ENCODE measurements around the gene DTX1.
"Not testable (repeated sequence)": the region's sequence is repeated elsewhere in the genome, so short reads cannot be mapped to it uniquely, and the experiment has no call there.

The DTX1 gene

GRCh38 chr12:113138826-113139225, 82.3 kb downstream of the DTX1 start:
- no peak for DNase-seq

- no peak for DNase-seq
These were observed 84.2 kb downstream of the DTX1 start for GRCh38 chr12:113140706-113141105.

- not testable (repeated sequence) for DNase-seq
These were observed 85.2 kb downstream of the DTX1 start for GRCh38 chr12:113141716-113142115.

GRCh38 chr12:113142173-113142885, 85.8 kb downstream of the DTX1 start:
- DNase-seq, result peak; percentile 39

GRCh38 chr12:113142886-113143332, 86.4 kb downstream of the DTX1 start:
- no peak for DNase-seq

- no peak for DNase-seq
These were observed 87.4 kb downstream of the DTX1 start for GRCh38 chr12:113143959-113144358.

GRCh38 chr12:113144806-113145205, 88.3 kb downstream of the DTX1 start:
- DNase-seq, result no peak

- no peak for DNase-seq
These were observed 89.4 kb downstream of the DTX1 start for GRCh38 chr12:113145720-113146551.

GRCh38 chr12:113146999-113147398, 90.5 kb downstream of the DTX1 start:
- no peak for DNase-seq
